ENCODE measurements around the gene RAVER2. TPM values are rescaled to one million over a fixed set of nuclear protein-coding genes. Genes with fewer than 3 reads are reported as not detected.
"Not testable (repeated sequence)": the region's sequence is repeated elsewhere in the genome, so short reads cannot be mapped to it uniquely, and the experiment has no call there.

RAVER2 gene
- total RNA-seq, 1 donor from 2014 or later = 11.9 TPM

- TF ChIP-seq, protein P1, sequence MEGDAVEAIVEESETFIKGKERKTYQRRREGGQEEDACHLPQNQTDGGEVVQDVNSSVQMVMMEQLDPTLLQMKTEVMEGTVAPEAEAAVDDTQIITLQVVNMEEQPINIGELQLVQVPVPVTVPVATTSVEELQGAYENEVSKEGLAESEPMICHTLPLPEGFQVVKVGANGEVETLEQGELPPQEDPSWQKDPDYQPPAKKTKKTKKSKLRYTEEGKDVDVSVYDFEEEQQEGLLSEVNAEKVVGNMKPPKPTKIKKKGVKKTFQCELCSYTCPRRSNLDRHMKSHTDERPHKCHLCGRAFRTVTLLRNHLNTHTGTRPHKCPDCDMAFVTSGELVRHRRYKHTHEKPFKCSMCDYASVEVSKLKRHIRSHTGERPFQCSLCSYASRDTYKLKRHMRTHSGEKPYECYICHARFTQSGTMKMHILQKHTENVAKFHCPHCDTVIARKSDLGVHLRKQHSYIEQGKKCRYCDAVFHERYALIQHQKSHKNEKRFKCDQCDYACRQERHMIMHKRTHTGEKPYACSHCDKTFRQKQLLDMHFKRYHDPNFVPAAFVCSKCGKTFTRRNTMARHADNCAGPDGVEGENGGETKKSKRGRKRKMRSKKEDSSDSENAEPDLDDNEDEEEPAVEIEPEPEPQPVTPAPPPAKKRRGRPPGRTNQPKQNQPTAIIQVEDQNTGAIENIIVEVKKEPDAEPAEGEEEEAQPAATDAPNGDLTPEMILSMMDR (IDR thresholded peaks at IDR 0.05; ENCODE audit: unreplicated experiment) = no peak
- no peaks in the 10 kb centered on the region for H3K4me1 Mint-ChIP-seq (ENCODE audit: unreplicated experiment)
- no peak for DNase-seq (ENCODE audit: low spot score)
- H3K9me3 Mint-ChIP-seq (ENCODE audit: unreplicated experiment) = no peaks in the 10 kb centered on the region
- no peak overlapping the region for H3K4me3 Mint-ChIP-seq (ENCODE audit: unreplicated experiment)
- no peak overlapping the region for H3K27ac Mint-ChIP-seq (ENCODE audit: unreplicated experiment)
- H3K36me3 Mint-ChIP-seq (ENCODE audit: low read depth, unreplicated experiment) = no peaks in the 10 kb centered on the region
- H3K27me3 Mint-ChIP-seq (ENCODE audit: unreplicated experiment) = no peaks in the 10 kb centered on the region
Measured at GRCh38 chr1:64811131-64811530, 66.3 kb downstream of the RAVER2 start.

DNA sequence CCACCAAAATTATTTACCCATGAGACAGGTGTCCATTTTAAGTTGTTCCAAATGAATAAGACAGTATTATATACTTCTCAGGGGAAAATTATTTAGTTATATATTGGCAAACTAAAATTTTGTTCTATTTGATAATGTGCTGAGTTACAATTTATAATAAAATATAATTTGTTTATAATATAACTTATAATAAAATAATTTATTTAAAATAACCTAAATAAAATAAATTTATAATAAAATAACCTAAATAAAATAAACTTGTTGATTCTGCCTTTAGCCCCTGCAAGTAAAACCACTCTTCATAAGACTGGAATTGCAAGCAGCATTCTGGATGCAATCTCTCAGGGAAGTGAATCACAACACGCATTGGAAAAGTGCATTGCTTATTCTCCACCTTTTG, 69.6 kb downstream of the RAVER2 start:
- TF ChIP-seq, protein P1 (IDR thresholded peaks at IDR 0.05; ENCODE audit: unreplicated experiment) = no peak
- H3K27ac Mint-ChIP-seq (ENCODE audit: unreplicated experiment) = no peak overlapping the region

GRCh38 chr1:64817364-64817763, 72.5 kb downstream of the RAVER2 start:
- H3K4me1 Mint-ChIP-seq (ENCODE audit: unreplicated experiment); DNase-seq (ENCODE audit: low spot score); H3K27me3 Mint-ChIP-seq (ENCODE audit: unreplicated experiment); H3K4me3 Mint-ChIP-seq (ENCODE audit: unreplicated experiment); H3K9me3 Mint-ChIP-seq (ENCODE audit: unreplicated experiment); H3K36me3 Mint-ChIP-seq (ENCODE audit: low read depth, unreplicated experiment); H3K27ac Mint-ChIP-seq (ENCODE audit: unreplicated experiment): not testable (repeated sequence)

More for the DNA sequence above, 69.6 kb downstream of the RAVER2 start:
- Mint-ChIP-seq H3K4me1 (ENCODE audit: unreplicated experiment) (no peaks in the 10 kb centered on the region), H3K36me3 (ENCODE audit: low read depth, unreplicated experiment) (peaks cover 5% of the 10 kb centered on the region), H3K9me3 (ENCODE audit: unreplicated experiment) (no peaks in the 10 kb centered on the region), H3K27me3 (ENCODE audit: unreplicated experiment) (peaks cover 3% of the 10 kb centered on the region), H3K4me3 (ENCODE audit: unreplicated experiment) (no peak overlapping the region)
- no peak for DNase-seq (ENCODE audit: low spot score)

- DNase-seq (ENCODE audit: low spot score); H3K27ac Mint-ChIP-seq (ENCODE audit: unreplicated experiment); H3K9me3 Mint-ChIP-seq (ENCODE audit: unreplicated experiment); H3K4me1 Mint-ChIP-seq (ENCODE audit: unreplicated experiment); H3K27me3 Mint-ChIP-seq (ENCODE audit: unreplicated experiment); H3K36me3 Mint-ChIP-seq (ENCODE audit: low read depth, unreplicated experiment); H3K4me3 Mint-ChIP-seq (ENCODE audit: unreplicated experiment): not testable (repeated sequence)
Measured at GRCh38 chr1:64820572-64820971, 75.7 kb downstream of the RAVER2 start.

GRCh38 chr1:64822621-64823020, 77.7 kb downstream of the RAVER2 start:
- no peak overlapping the region for H3K27ac Mint-ChIP-seq (ENCODE audit: unreplicated experiment)
- H3K36me3 Mint-ChIP-seq (ENCODE audit: low read depth, unreplicated experiment) = peaks cover 2% of the 10 kb centered on the region
- DNase-seq (ENCODE audit: low spot score) = no peak
- TF ChIP-seq, protein P1 (IDR thresholded peaks at IDR 0.05; ENCODE audit: unreplicated experiment) = no peak
- no peaks in the 10 kb centered on the region for H3K9me3 Mint-ChIP-seq (ENCODE audit: unreplicated experiment)
- no peak overlapping the region for H3K4me3 Mint-ChIP-seq (ENCODE audit: unreplicated experiment)
- no peaks in the 10 kb centered on the region for H3K4me1 Mint-ChIP-seq (ENCODE audit: unreplicated experiment)
- H3K27me3 Mint-ChIP-seq (ENCODE audit: unreplicated experiment) = peaks cover 1% of the 10 kb centered on the region

DNA sequence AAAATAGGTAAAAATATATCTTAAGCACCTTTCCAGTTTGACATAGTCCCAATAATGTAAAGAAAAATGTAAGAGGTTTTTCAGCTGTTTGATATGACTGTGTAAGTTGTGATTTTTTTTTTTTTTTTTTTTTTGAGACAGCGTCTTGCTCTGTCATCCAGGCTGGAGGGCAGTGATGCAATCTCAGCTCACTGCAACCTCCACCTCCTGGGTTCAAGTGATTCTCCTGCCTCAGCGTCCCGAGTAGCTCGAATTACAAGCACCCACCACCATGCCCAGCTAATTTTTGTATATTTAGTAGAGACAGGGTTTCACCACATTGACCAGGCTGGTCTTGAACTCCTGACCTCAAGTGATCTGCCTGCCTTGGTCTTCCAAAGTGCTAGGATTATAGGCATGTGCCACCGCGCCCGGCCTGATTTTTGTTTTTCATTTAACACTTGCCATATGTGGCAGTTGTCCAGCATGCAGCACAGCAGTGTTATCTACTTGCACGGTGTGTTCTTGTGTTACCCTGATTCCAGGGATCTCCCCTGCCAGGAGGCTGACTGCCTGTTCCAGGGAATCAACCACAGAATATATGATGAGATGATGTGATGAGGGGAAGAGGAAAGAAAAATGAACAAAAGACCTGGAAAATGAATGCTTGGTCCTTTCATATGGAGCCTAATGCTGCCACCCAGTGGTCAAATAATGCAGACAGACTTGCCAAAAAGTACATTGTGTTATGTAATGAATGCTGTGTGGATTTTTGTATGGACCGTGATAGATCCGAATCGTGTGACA, 79.0 kb downstream of the RAVER2 start:
- peak; percentile 65 for DNase-seq (ENCODE audit: low spot score)
- Mint-ChIP-seq H3K27ac (ENCODE audit: unreplicated experiment) (peak overlapping the region; percentile 32), H3K36me3 (ENCODE audit: low read depth, unreplicated experiment) (no peaks in the 10 kb centered on the region)

More for the DNA sequence above, 79.0 kb downstream of the RAVER2 start:
- Mint-ChIP-seq H3K4me3 (ENCODE audit: unreplicated experiment) (no peak overlapping the region), H3K9me3 (ENCODE audit: unreplicated experiment) (no peaks in the 10 kb centered on the region), H3K4me1 (ENCODE audit: unreplicated experiment) (no peaks in the 10 kb centered on the region), H3K27me3 (ENCODE audit: unreplicated experiment) (peaks cover 1% of the 10 kb centered on the region)
- TF ChIP-seq, protein P1 (IDR thresholded peaks at IDR 0.05; ENCODE audit: unreplicated experiment) = peak; percentile 75

Data from endothelial cell (in vitro differentiated cells).